HG02852 (cell line): ENCODE data around the gene NTRK2.

Experiments
- ATAC-seq: cut with Tn5 transposase; IDR thresholded peaks from one replicate; pipeline ENCODE4 v1.9.1; 2021; ENCODE audit warnings: mild to moderate bottlenecking, moderate library complexity; ENCODE audit not compliant: unreplicated experiment

The NTRK2 gene

DNA sequence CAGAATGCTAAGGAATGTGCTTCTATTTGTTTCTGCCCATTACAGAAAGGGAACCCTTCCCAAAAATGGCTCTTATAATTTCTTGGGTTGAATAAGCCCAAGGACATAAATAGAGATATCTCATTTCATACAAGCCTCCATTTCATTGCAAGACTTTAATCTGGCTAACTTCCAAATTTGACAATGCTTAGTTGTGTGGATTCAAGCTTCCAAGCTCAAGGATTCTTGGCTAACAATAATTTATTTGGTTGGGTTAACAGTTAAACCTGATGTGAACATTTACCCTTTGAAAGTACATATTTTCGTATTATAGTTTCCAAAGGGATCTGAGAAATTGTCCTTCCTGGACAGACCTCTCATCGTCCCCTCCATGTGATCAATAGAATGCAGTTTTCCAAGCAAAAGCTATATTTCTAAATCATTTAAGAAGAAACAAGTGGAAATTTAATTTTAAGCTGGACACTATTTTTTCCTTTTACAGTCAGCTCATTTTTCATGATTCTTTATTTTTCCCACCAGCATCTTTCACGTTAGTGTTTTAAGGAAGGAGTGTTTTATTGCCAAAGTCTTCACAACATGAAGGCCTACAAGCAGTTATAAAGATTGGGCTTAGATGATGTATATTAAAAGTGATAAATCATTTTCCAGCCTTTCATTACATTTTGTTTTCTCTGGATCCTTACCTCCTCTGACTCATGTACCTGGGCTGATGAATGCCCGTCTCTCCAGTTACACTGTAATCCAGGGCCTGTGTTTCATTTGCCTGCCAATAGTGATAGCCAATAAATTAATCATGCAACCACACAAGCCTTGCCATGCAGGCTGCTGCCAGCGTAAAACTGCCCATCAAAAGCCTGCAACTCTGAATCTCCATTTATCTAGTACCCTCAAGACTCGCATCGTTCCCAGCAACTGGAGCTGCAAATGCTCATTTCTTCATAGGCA lies 176.7 kb downstream of the NTRK2 start:
- no peak for ATAC-seq

DNA sequence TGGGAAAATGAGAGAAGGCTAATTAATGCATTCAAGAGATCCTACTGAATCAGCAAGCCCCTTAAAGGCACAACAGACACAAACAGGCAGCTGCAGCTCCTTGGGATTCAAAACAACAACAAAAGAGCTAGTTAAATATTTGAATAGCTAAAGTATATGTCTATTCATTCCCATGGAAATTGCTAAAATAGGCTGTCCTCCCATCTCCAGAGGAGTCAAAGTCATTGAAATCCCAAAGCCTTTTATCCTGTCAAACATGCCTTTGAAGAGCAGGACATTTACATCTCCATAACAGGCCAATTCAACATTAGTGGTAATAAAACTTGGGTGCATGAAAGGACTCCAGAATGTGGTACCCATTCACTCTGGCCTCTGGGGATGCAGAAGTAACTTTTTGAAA lies 177.4 kb downstream of the NTRK2 start:
- no peak for ATAC-seq

DNA sequence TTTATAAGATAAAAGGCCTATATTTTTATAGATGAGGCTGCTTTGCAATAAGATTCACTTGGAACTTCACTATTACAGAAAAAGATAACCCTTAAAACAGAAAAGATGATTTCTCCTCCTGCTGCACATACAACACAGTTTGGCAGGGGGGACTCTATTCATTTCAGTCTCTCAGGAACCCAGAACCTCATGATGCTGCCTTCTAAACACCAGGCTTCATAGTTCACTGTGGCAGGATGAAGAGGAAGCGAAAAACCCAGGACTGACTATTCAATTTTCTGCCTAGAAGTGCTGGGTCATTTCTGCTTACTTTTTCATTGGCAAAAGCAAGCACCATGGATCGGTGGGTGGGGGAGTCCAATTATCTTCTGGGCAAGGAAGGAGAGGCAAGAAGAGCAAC lies 179.5 kb downstream of the NTRK2 start:
- ATAC-seq = no peak

DNA sequence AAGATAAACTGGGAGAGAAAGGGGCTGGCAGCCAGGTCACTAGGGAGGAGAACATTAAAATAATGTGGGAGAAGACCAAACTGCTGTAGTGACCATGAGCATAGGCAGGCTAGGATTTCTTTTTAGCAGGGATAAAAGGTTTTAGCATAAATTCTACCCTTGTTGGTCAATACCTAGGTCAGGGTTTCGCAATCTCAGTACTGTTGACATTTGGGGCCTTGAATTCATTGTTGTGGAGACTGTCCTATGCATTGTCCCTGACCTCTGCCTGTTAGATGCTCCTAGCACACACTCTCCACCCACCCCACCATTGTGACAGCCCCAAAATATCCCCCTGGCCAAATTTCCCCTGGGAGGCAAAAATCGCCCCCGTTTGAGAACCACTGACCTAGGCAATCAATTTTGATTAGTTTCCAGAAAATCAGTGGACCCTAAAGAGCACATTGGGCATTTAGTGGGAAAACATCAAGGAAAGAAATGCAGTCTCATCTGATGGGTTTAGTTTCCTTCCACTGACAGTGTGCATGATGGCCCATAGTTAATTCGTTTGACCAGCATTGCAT lies 181.4 kb downstream of the NTRK2 start:
- ATAC-seq = no peak

DNA sequence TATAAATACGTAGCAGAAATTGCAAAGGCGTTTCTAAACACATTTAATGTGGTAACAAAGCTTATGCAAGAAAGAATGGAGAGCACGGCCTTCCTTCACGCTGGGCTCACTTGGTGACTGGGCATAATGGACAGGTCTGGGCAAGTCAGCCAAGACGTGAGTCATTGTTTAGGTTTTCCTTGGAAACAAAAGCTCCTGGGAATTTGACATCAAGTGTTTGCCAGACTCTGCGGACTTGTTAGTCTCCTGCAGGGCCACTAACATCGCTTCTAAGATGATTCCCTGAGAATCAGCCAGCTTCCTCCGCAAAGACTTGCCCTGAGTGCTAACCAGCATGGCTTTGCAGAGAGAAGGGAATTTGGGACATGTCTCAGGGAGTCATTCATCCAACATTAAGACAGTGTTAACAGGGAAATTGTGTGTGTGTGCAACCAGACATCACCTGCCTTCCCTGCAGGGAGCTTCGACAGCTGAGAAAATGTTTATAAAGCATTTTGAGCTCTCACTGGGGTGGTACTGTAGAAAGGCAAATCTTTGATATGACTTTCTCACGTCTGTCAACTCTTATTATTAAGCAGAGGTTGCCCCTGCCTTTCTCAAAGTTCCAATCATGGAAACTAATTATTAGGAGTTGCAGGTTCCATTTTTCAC lies 182.5 kb downstream of the NTRK2 start:
- no peak for ATAC-seq

DNA sequence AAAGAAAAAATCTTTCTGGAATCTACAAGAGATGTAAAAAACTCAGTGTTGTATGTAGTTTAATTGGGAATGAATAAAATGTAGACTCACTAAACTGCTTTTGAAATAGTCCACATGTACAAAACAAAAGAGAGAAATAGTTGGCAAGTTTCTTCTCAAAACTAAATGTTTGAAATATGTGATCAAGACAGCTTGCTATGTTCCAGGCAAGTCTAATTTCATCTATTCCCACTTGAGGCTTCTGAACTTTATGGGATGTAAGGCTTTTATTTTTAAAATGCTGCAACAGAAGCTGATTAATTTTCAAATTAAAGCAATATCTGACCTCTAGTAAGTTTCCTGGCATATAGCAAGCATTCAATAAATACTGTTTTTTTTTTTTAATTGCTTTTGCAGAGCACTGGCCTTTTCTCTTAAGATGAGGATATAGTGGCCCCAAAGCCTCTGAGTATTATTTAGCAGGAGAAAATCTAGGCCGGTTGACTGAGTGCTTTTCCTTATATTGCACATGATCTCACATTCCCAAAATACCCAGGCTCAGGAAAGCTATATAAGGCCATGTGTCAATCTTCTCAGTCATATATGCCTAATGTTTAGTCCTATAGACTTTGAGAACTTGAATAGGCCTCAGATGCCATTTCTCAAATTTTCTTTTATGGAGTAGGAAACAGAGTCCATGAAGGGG lies 183.2 kb downstream of the NTRK2 start:
- ATAC-seq = no peak

DNA sequence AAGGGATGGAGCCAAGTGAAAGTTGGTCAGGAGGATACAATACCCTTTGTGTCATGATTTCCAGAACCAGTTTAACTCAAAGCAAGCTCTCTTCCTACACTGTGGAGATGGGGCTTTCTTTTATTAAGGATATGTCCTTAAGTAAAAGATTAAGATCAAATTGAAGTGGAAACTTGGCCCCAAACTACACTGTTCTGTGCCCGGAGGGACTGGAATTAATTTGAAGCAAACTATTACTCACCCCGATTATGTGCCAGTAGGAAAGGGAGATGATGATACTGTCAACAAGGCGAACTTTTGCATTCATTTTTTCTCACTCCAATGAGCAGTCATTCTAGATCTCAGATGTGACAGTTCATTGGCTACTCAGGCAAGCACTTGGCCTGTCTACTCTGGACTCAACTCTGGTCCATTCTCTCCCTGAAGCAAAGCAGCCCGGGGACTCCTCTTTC lies 186.7 kb downstream of the NTRK2 start:
- no peak for ATAC-seq

DNA sequence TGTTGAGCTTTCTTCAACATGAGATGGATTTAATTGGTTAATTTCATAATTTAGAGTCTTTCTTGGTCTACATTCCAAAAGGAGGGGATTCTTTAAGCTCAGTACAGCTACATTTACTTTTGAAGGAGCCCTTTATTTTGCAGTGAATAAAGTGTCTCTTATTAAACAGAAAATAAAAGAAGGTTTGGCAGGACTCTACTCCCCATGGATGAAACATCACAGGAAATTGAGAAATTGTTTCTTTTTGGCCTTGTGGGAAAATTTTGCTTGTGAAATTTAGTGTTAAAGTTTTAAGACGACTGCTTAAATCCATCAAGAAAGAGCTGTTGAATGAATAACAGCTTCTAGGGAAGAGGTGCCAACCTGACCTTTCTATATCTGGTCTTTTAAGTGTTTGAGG lies 187.7 kb downstream of the NTRK2 start:
- no peak for ATAC-seq

DNA sequence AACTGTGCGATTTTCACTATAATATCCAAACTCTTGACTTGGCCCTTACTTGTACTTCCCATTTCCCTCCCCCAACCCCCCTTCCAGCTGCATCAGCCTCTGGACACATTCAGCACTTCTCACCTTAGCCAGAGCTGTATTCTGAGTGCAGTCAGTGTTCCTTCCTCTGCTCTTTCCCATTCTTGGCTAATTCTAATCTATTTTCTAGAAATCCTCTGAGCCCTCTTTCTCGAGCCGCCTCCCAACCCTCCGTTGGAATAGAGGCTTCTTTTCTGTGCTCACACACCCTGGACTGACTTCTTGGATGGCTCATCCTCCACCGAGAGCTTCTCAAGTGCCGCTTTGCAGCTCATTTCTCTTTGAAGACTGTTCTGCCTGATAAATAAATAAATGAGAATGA lies 188.8 kb downstream of the NTRK2 start:
- ATAC-seq = no peak

DNA sequence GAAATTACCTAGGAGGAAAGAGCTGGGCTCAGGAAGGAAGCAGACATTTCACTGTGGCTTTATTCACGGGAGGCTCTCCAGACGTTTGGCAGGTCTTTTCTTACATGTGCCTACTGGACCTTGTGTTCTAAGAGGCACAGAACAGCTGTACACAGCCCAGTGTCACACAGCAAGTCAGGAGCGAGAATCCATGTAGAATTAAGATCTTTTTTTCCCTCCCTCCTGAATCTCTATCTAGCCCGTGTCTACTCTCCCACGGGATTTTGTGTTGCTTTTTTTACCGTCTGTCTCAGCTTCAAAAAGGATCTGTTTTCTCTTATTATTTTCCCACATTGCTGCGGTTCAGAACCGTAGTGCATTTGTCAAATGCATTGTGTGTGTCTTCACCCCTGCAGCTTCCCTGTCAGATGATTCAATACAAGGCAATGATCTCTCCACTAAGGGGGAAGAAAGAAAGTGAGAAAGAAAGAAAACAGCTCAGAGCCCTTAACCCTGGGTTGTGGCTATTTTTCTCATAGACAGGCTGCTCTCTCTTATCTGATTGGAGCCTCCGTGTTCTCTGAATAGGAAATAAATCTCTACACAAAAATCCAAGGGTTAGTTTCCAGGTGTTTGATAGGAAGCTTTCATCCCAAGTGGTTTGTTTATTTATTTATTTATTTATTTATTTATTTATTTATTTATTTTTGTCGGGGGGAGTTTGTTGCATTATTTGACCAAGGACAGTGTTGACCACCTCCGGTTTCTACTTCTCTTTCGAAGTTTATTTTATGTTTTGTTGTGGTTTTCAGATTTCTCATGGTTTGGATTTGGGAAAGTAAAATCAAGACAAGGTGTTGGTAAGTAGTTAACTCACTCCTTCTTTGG lies 191.0 kb downstream of the NTRK2 start:
- no peak for ATAC-seq

DNA sequence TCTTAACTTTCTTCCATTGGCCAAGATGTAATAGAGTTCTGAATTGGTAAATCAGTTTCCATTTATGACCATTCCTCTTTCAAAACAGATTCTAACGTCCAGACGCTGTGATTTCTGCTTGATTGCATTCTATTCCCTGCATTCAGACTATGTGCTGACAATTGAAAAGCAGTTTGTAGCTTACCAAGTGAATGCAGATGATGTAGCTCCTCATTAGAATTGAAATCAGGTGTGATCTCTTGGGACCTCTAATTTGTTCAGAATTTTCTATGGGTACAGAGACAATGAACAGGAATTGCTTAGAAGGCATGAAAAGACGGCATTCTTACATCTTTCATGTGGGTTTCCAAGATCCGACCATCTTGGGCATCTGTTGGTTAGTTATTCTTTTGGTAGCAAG lies 191.9 kb downstream of the NTRK2 start:
- ATAC-seq = no peak

DNA sequence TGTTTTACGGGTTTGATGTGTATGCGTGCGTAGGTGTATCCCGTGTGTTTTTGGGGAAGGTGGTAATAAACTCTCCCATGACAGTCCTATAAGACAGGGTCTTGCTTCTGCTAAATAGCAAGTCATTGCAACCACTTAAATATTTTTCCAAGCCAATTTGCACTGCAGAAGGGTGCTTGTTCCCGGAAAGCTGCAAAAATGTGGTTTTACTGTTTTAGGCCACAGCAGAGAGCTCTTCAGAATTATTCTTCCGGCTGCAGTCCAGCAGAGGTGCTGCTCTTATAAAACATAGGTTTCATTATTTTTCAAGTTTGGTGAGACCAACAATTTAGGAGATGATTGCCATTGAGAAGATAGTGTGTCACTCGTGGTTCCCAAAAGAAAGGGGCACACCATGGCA lies 192.8 kb downstream of the NTRK2 start:
- no peak for ATAC-seq

DNA sequence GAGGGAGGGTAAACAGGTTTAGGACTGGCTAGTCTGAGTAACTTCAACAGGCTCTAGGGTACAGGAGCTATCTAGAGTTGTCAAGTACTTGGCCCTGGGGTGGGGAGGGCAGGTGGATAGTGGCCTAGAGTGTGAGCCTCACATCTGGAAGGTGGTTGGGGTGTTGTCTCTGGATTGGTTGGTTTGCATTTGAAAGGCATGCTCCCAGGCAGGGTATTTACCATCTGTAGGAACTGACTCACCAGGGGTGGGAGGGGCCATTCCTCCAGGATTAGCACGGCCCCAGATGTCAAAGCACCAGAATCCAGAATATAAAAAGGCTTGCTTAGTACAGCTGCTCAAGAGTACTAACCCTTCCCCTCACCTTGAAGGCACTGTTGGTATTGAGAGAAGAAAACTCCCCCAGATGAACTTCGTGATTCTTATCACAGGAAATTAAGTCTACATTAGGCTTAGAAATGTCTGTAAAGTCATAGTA lies 193.3 kb downstream of the NTRK2 start:
- no peak for ATAC-seq

DNA sequence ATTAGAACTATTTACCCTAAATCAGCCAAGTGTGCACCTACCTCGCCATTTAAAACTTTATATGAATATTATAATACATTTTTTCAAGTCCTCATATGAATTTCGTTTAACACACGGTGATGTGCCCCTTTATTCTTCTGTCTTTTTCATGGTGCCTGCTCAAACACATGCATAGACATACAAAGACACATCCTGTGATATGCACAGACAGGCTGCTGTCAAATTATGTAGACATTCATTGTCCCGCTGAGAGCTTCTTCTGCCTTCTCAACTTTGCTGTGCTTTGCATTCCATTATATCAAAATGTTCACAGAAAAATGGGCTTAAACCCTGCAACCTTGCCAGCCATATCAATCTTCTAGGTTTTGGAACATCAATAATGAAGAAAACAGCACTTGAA lies 193.8 kb downstream of the NTRK2 start:
- ATAC-seq = no peak

DNA sequence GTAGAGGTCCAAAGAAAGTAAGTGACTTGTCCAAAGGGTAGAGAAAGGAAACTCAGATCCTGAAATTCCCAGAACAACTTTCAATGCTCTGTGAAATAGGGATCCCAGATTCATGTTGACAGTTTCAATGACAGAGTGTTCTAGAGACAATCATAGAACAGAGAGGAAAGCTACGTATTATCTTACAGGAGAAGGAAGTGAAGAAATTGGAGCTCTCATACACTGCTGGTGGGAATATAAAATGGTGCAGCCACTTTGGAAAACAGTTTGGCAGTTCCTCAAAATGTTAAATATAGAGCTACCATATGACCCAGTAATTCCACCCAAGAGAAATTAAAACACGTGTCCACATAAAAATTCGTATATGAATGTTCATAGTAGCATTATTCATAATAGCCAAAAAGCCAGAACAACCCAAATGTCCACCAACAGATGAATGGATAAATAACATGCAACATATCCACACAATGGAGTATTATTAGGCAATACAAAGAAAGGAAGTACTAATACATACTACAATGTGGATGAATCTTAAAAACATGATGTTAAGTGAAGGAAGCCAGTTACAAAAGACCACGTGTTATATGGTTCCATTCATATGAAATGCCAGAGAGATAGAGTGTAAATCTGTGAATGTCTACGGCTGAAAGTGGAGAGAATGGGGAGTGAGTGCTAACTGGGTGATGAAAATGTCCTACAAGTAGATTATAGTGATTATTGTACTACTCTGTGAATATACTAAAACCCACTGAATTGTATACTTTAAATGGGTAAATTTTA lies 197.1 kb downstream of the NTRK2 start:
- ATAC-seq = no peak

DNA sequence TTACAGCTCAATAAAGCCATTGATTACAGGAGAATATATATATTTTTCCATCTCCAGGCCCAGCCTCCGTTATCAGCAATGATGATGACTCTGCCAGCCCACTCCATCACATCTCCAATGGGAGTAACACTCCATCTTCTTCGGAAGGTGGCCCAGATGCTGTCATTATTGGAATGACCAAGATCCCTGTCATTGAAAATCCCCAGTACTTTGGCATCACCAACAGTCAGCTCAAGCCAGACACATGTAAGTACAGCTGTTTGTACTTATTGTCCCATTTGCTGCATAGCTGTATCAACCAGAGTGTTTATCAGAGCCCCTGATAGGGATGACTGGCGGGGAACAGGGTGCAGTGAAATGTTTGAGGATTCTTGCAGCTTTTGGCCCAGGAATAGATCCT lies 197.7 kb downstream of the NTRK2 start:
- no peak for ATAC-seq

DNA sequence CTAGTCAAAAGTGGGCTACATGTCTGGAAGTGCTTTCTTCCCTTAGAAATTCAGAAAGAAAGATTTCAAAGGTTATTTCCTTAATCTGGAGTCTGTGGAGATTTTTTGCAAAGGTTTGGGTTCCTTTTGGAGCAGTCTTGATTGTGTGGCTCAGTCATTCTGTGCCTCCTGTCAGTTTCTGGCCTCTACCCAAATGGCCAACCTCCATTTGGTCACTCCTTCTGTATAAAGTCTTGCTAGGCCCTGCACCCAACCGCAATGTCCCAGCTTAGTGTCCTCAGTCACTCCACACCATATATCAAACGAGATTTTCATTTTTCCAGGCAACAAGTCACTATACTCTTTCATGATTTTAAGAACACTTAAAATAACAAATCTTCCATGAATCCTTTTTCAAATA lies 199.6 kb downstream of the NTRK2 start:
- no peak for ATAC-seq

DNA sequence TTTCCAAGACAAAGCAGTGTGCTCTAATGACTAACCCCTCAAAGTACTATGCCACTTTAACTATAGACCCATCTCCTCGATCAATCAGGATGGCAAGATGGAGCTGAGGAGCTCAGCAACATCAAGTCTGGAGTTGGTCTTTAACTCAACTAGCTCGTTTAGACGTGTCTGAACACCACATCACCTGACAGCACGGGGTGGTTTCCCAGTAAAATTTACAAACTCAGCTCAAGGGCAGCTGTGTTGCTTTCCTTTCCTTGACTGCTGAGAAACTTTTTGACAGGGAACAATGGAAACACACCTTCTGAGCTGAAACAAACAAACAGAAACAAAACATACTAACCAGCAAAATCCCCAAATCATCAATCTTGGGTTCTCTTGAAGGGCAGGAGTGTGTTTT lies 202.5 kb downstream of the NTRK2 start:
- no peak for ATAC-seq

DNA sequence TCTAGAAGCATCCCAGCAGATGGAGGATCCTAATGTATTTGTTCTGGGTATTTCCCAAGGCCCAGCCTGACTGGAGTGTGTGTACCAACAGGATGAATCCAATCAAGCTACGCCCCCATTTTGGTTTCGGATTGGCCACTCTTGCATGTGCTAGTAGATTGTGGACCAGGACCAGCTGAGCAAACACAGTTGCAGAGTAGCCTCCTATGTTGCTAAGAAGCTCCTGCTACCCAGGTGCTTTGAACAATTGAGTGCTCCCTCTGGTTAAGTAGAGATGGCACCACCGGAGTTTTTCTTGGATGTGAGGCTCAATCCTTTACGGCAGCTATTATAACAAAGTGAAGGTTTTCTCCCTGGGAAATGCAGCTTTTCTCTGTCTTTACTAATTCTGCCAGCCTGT lies 204.5 kb downstream of the NTRK2 start:
- ATAC-seq = no peak

DNA sequence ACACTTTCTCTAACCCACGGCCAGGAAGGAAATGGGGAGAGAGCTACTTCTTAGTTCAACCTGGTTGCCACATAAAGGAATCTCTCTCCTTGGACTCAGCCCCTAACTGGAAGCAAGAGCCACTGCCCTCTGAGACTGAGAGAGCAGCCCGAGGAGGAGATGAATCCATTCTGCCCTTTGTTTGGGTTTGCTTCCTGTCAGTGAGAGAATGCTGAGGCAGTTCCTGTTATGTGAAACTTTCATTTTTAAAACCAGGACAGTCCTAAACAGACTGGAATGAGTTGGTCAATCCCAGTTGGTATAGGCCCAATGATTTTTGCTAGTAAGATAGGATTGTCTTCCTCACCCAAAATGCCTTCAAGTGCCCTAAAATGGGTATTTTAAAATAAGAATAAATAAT lies 205.1 kb downstream of the NTRK2 start:
- no peak for ATAC-seq
